OCI-LY7 (cell line): ENCODE measurements around the gene FTCDNL1. TPM values are rescaled to one million over a fixed set of nuclear protein-coding genes. Genes with fewer than 3 reads are reported as not detected.

Source experiments
- BruUV-seq: library from RNA; stranded (reverse); fragments of 400-500 nt; replicated peaks from 2 replicates; lab custom pipeline; 2021; lab: Mats Ljungman, UMichigan
- CTCF ChIA-PET: fragments of 300-600 bp; sonication (Branson Sonifier 250); formaldehyde crosslinking; loops from one replicate; lab custom pipeline; 2022; ENCODE audit warnings: antibody characterized with exemption; ENCODE audit not compliant: unreplicated experiment; lab: Charles Lee
- POLR2A ChIA-PET: fragments of 300-600 bp; sonication (Branson Sonifier 250); formaldehyde crosslinking; loops from one replicate; lab custom pipeline; 2022; ENCODE audit warnings: antibody characterized with exemption; lab: Charles Lee
- DNase-seq: peaks from one replicate; pipeline ENCODE4 v3.0.0-alpha.2; 2015; ENCODE audit warnings: low spot score
- H2AFZ ChIP-seq: fragments of 200-600 bp; sonication (generic), shearing (Covaris generic); 2 replicates; pipeline ENCODE4 v1.6.1; 2014; ENCODE audit warnings: mild to moderate bottlenecking, antibody characterized with exemption, low read length, moderate library complexity
- H3K27ac ChIP-seq: fragments of 200-600 bp; sonication (generic); 2 replicates; pipeline ENCODE4 v1.5.1; 2014; ENCODE audit warnings: mixed run types, low read depth, mild to moderate bottlenecking, moderate library complexity, low read length, inconsistent platforms; ENCODE audit not compliant: poor library complexity, severe bottlenecking
- H3K36me3 ChIP-seq: fragments of 200-600 bp; sonication (generic); 2 replicates; pipeline ENCODE4 v1.6.1; 2014; ENCODE audit warnings: mild to moderate bottlenecking, antibody characterized with exemption, low read length, moderate library complexity, mixed read lengths; ENCODE audit not compliant: insufficient read depth
- H3K4me1 ChIP-seq: fragments of 200-600 bp; sonication (generic); 2 replicates; pipeline ENCODE4 v1.5.1; 2014; ENCODE audit warnings: mild to moderate bottlenecking, low read length; ENCODE audit not compliant: insufficient read depth, poor library complexity, severe bottlenecking
- H3K4me2 ChIP-seq: fragments of 200-600 bp; sonication (generic); 2 replicates; pipeline ENCODE4 v1.6.1; 2014; ENCODE audit warnings: mild to moderate bottlenecking, low read length
- H3K4me3 ChIP-seq: fragments of 200-600 bp; sonication (generic); 2 replicates; pipeline ENCODE4 v1.5.1; 2014; ENCODE audit warnings: mild to moderate bottlenecking, low read depth, low read length; ENCODE audit not compliant: poor library complexity, severe bottlenecking
- H3K79me2 ChIP-seq: fragments of 200-600 bp; sonication (generic); 2 replicates; pipeline ENCODE4 v1.6.1; 2016; ENCODE audit warnings: low read depth, mild to moderate bottlenecking, low read length, moderate library complexity, mixed read lengths; ENCODE audit not compliant: insufficient read depth
- H3K9me2 ChIP-seq: fragments of 200-600 bp; sonication (generic); 2 replicates; pipeline ENCODE4 v1.6.1; 2016; ENCODE audit warnings: mild to moderate bottlenecking, low read length, mixed read lengths; ENCODE audit not compliant: insufficient read depth
- H3K9me3 ChIP-seq: fragments of 200-600 bp; sonication (generic); 2 replicates; pipeline ENCODE4 v1.6.1; 2014; ENCODE audit warnings: mild to moderate bottlenecking, mixed run types, low read length, mixed read lengths
- H4K20me1 ChIP-seq: fragments of 200-600 bp; sonication (generic); 2 replicates; pipeline ENCODE4 v1.6.1; 2014; ENCODE audit warnings: mild to moderate bottlenecking, antibody characterized with exemption, low read length, moderate library complexity, mixed read lengths; ENCODE audit not compliant: insufficient read depth
- EZH2phosphoT487 ChIP-seq: fragments of 200-600 bp; sonication (generic); IDR thresholded peaks from 2 replicates; pipeline ENCODE4 v1.6.1; 2018; ENCODE audit warnings: low read depth, borderline replicate concordance, mild to moderate bottlenecking, mixed run types, antibody characterized with exemption, low read length, moderate library complexity, mixed read lengths
- intact Hi-C: fragments of 100-400 bp; cut with micrococcal nuclease; formaldehyde crosslinking; loops from one replicate; pipeline ENCODE4 v1.10.0; 2022; ENCODE audit not compliant: unreplicated experiment
- total RNA-seq, 2 experiments: library from RNA; depleted of rRNA in 1 of 2; stranded (reverse); fragments of >200 nt in 1 of 2; shearing (Covaris generic) in 1 of 2; gene quantifications; 2 replicates each; pipeline ENCODE4 v1.2.3, GENCODE V29; 2014 to 2022
- TF ChIP-seq, protein P1 (sequence below): fragments of 200-600 bp; sonication (generic); conservative IDR thresholded peaks from 2 replicates; pipeline ENCODE4 v1.5.1; 2014; ENCODE audit warnings: mild to moderate bottlenecking, antibody characterized with exemption, low read length, moderate library complexity, mixed read lengths

FTCDNL1 gene
- total RNA-seq, 2 experiments from 2014 or later: 0.40 to 0.54 TPM

DNA sequence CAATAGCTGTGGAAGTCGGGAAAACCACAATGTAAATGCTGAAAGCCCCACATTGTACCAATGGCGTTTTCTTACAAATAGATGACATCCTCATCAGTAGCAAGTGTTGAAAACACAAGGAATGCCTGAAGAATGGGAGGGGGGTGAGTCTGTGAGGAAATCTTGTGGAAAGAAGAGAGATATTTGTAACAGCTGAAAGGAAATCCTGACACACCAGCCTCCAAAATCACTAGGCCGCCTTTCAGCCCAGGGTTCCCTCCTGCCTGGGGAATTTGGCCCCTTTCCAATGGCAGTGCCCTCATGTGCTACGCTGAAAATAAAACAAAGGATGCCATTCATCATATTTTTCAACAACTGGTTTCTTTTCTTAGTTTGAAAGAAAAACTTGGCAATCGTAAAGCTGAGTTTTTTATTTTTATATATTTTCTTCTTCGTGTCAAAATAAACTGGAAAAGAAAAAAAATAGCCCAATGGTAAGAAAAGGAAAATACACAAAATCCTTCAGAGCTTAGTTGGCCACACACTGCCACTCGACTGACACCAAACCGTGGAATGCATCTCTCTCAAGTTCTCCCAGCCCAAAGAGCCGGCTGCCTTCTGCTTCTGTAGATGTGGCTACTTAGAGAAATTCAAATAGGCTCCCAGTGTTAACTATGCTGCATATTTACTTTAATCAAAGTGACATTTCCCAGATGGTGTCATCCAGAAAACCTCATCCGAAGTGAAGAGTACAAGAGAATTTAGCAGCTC is 52.0 kb downstream of the FTCDNL1 start:
- Histone ChIP-seq H3K4me3 (no peak overlapping the region), H3K9me2 (no peaks in the 10 kb centered on the region), H3K27ac (no peak overlapping the region), H2AFZ (no peak overlapping the region), H3K4me1 (no peaks in the 10 kb centered on the region), H3K9me3 (no peaks in the 10 kb centered on the region), H3K36me3 (no peaks in the 10 kb centered on the region), H3K79me2 (no peaks in the 10 kb centered on the region), H4K20me1 (no peaks in the 10 kb centered on the region), H3K4me2 (no peak overlapping the region)
- CTCF ChIA-PET: no interaction called here
- intact Hi-C loops: no loop called here
- BruUV-seq: no TSS peak
- TF ChIP-seq EZH2phosphoT487: no peak
- TF ChIP-seq, protein P1, sequence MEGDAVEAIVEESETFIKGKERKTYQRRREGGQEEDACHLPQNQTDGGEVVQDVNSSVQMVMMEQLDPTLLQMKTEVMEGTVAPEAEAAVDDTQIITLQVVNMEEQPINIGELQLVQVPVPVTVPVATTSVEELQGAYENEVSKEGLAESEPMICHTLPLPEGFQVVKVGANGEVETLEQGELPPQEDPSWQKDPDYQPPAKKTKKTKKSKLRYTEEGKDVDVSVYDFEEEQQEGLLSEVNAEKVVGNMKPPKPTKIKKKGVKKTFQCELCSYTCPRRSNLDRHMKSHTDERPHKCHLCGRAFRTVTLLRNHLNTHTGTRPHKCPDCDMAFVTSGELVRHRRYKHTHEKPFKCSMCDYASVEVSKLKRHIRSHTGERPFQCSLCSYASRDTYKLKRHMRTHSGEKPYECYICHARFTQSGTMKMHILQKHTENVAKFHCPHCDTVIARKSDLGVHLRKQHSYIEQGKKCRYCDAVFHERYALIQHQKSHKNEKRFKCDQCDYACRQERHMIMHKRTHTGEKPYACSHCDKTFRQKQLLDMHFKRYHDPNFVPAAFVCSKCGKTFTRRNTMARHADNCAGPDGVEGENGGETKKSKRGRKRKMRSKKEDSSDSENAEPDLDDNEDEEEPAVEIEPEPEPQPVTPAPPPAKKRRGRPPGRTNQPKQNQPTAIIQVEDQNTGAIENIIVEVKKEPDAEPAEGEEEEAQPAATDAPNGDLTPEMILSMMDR: no peak
- no peak for DNase-seq
- POLR2A ChIA-PET: interaction anchor here (1.1 kb wide), 1 partner anchor 26 kb away, joined by 3 read pairs; no protein-coding TSS in a partner anchor

DNA sequence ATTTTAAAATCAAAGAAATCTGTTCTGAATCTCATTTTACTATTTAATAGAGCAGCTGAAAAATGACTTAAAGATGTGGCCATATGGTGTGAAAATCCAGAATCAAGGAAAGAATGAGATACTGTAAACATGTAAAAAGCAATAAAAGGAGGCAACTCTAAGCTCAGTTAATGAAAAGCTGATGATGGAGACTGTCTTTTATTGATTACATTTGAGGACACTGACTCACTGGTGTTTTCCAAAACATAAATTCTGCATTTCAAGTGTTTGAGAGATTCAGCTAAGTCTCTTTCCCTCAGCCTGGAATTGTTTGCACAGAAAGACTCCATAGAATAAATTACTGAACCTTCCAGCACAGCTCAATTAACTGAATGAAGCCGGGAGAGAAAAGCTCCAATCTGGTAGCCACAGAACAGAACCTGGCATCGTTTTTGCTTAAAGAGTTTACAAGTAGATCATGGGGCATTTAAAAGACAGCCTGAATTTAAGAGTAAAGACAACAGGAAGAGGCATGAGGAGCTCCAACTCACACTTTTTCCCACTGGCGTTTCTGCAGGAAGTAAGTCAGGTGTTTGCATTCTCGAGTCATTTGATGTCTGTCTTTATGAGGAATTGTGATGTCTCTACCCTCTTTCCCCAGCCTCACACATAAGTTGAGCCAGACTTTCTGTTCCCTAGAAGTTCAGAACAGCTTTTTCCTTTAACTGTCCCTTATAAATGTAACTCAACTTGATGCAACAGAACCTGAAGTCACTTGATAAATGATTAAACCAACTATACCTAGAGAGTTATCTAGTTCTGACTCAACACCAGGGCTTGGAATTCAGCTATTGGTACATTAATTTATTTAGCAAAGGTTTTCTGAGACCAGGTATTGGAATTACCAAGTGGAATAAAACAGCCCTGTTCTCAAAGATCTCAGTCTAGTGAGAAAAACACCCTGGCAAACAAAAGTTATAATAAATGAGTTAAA is 53.3 kb downstream of the FTCDNL1 start:
- H3K9me2 ChIP-seq: no peaks in the 10 kb centered on the region
- POLR2A ChIA-PET: interaction anchor here (1.3 kb wide), 1 partner anchor 23 kb away, joined by 3 read pairs; no protein-coding TSS in a partner anchor
- no peak for TF ChIP-seq EZH2phosphoT487
- H3K27ac ChIP-seq: no peak overlapping the region
- no peaks in the 10 kb centered on the region for H3K4me1 ChIP-seq
- H2AFZ ChIP-seq: no peak overlapping the region
- H3K36me3 ChIP-seq: no peaks in the 10 kb centered on the region
- intact Hi-C loops: no loop called here
- BruUV-seq: no TSS peak
- DNase-seq: no peak
- H3K9me3 ChIP-seq: no peaks in the 10 kb centered on the region
- no peaks in the 10 kb centered on the region for H4K20me1 ChIP-seq
- no peaks in the 10 kb centered on the region for H3K79me2 ChIP-seq
- H3K4me2 ChIP-seq: no peak overlapping the region
- CTCF ChIA-PET: no interaction called here
- no peak overlapping the region for H3K4me3 ChIP-seq

DNA sequence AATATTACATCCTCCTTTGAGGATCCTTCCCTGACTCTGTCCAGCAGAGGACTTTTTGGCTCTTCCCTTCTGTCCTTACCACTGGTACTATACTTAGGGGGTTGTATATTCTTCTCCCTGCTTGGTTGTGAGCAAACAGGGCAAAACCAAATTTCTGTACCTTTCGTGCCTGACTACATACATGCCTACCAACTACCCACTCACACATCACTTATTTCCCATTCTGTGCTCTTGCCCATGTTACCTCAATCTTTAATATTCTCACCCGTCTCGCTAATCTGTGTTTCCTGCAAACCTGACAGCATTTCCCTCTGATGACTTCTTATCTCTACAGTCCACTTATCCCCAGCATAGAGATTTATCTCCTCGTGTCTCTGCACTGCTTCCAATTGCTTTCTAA is 58.6 kb downstream of the FTCDNL1 start:
- no TSS peak for BruUV-seq
- no peaks in the 10 kb centered on the region for H3K36me3 ChIP-seq
- H3K9me2 ChIP-seq: no peaks in the 10 kb centered on the region
- intact Hi-C loops: no loop called here
- H3K79me2 ChIP-seq: no peaks in the 10 kb centered on the region
- CTCF ChIA-PET: no interaction called here
- no peak overlapping the region for H3K27ac ChIP-seq
- no peaks in the 10 kb centered on the region for H3K9me3 ChIP-seq
- no peak for DNase-seq
- H4K20me1 ChIP-seq: no peaks in the 10 kb centered on the region
- no peaks in the 10 kb centered on the region for H3K4me1 ChIP-seq
- no peak overlapping the region for H2AFZ ChIP-seq
- TF ChIP-seq, protein P1: no peak
- no peak for TF ChIP-seq EZH2phosphoT487
- POLR2A ChIA-PET: interaction anchor here (1.0 kb wide), 1 partner anchor 60 kb away, joined by 3 read pairs; no protein-coding TSS in a partner anchor
- H3K4me2 ChIP-seq: no peak overlapping the region
- H3K4me3 ChIP-seq: no peak overlapping the region
